AG09309 (cell line): Measurements from ENCODE around the gene SPNS2.

ENCODE experiments used
- DNase-seq: peaks from one replicate; pipeline ENCODE4 v3.0.0-alpha.2; 2010; ENCODE audit warnings: low read depth
- H3K4me3 ChIP-seq: 2 replicates; pipeline ENCODE4 v1.5.1; 2011; ENCODE audit warnings: mild to moderate bottlenecking, low read depth, low read length, moderate library complexity; ENCODE audit not compliant: control insufficient read depth
- TF ChIP-seq, protein P1 (sequence below): IDR thresholded peaks from 2 replicates; pipeline ENCODE4 v1.5.1; 2011; ENCODE audit warnings: mild to moderate bottlenecking, low read depth, low read length, inconsistent platforms; ENCODE audit not compliant: insufficient read depth, control insufficient read depth; ENCODE audit errors: missing control alignments

The SPNS2 gene, protein sequence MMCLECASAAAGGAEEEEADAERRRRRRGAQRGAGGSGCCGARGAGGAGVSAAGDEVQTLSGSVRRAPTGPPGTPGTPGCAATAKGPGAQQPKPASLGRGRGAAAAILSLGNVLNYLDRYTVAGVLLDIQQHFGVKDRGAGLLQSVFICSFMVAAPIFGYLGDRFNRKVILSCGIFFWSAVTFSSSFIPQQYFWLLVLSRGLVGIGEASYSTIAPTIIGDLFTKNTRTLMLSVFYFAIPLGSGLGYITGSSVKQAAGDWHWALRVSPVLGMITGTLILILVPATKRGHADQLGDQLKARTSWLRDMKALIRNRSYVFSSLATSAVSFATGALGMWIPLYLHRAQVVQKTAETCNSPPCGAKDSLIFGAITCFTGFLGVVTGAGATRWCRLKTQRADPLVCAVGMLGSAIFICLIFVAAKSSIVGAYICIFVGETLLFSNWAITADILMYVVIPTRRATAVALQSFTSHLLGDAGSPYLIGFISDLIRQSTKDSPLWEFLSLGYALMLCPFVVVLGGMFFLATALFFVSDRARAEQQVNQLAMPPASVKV

DNA sequence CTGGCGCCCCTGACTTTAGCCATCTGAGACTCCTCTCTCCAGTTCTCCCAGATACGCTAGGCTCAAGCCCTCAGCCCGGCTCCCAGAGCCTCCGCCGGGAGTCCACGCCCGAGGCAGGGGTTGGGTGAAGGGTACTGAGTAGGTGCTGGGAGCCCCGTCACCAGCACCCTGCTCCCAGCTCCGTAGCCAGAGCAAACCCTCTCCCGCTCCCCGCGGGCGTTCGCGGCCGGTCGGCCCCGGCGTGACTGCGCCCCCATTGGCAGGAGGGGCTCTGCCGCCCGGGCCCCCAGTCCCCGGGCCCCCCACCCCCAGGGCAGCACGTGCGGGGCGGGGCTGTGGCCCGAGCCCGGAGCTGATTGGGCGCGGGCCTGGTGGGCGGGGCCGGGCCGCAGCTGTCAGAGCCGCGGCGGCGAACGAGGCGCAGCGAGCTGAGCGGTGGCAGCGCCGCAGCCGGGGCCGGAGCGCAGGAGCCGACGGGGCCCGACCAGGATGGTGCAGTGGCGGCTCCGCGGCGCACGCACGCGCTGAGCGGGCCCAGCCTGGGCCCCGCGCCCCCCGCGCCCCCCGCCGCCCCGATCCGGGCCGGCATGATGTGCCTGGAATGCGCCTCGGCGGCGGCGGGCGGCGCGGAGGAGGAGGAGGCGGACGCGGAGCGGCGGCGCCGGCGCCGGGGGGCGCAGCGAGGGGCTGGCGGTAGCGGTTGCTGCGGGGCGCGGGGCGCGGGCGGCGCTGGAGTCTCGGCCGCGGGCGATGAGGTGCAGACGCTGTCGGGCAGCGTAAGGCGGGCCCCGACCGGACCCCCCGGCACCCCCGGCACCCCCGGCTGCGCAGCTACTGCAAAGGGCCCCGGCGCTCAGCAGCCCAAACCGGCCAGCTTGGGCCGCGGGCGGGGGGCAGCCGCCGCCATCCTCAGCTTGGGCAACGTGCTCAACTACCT, at the start of gene SPNS2:
Gene SPNS2, plus strand, starts transcription at position 421 of the 937 bp plus-strand sequence. Its CDS starts 167 bp downstream, at position 588.
- no peak within 1 kb of the TSS for H3K4me3 ChIP-seq
- no peak for DNase-seq
- TF ChIP-seq, protein P1, sequence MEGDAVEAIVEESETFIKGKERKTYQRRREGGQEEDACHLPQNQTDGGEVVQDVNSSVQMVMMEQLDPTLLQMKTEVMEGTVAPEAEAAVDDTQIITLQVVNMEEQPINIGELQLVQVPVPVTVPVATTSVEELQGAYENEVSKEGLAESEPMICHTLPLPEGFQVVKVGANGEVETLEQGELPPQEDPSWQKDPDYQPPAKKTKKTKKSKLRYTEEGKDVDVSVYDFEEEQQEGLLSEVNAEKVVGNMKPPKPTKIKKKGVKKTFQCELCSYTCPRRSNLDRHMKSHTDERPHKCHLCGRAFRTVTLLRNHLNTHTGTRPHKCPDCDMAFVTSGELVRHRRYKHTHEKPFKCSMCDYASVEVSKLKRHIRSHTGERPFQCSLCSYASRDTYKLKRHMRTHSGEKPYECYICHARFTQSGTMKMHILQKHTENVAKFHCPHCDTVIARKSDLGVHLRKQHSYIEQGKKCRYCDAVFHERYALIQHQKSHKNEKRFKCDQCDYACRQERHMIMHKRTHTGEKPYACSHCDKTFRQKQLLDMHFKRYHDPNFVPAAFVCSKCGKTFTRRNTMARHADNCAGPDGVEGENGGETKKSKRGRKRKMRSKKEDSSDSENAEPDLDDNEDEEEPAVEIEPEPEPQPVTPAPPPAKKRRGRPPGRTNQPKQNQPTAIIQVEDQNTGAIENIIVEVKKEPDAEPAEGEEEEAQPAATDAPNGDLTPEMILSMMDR = no peak

DNA sequence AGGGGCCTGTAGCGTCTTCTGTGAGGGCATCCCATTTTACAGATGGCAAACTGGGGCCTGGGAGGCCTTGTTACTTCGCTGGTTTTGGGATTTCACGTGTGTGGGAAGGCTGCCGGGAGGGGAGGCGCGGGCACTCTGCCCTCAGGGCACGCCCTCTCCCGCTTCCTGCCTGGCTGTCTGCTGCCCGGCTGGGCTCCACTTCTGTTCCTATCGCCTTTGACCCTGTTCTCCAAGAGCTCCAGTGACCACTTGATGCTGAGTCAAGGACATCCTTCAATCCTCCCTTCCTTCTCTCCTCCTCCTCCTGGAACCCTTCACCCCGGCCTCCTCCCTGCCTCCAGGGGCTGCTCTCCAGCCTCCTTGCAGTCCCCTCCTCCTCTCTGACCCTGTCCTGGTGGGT, 48.9 kb upstream of the SPNS2 start:
- TF ChIP-seq, protein P1 = no peak
- H3K4me3 ChIP-seq = no peak overlapping the region
- no peak for DNase-seq

DNA sequence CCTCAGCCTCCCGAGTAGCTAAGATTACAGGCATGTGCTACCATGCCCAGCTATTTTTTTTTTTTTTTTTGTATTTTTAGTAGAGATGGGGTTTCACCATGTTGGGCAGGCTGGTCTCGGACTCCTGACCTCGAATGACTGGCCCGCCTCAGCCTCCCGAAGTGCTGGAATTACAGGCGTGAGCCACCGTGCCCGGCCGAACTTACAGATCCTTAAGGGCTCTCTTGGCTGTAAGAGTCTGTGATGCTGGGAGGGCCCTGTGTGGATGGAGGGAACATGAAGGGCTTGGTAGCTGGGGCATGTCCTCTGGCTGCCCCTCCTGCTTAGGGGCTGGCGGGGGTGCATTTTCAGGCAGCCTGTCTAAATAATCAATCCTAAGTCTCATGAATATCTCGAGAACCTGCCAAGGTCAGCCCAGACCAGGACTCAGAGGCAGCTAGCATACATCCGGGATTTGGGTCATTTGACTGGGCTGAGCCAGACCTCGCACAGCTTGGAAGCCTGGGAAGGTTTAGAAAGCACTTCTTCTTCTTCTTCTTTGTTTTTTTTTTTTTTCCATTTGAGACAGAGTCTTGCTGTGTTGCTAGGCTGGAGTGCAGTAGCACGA, 47.9 kb upstream of the SPNS2 start:
- no peak for DNase-seq
- no peak overlapping the region for H3K4me3 ChIP-seq
- TF ChIP-seq, protein P1 = no peak

DNA sequence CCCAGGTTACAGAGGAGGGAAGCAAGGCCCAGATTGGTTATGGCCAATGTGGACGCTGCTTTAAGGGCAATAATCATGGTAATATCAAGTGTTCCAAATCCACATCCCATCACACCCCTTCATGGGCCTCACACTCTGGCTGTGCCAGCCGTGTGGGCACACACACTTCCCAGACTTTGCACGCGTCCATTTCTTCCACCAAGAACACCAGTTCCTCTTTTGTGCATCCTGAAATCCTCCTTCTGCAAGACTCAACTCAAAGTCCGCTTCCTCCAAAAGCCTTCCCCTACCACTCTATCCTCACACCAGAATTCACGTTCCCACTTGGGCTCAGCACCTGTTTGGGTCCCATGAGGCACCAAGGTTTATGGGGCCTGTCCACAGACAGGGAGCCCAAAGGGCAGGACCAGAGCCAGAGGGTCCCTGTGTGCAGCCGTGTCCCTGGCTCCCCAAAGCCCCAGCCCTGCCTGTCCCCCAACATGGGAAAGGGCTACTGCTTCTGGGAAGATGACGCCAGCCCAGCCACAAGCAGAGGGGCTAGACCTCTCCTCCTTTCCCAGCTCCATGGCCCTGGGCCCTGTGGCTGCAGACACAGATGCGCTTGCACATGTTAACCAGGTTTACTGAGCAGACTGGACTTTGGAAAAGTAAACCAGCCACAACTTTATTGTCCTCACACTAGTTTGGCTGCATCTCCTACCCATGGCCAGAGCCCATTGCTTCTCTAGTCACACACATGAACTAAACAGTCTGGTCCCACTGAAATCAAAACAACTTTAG, 44.7 kb upstream of the SPNS2 start:
- H3K4me3 ChIP-seq = no peak overlapping the region
- TF ChIP-seq, protein P1 = no peak
- DNase-seq = no peak

DNA sequence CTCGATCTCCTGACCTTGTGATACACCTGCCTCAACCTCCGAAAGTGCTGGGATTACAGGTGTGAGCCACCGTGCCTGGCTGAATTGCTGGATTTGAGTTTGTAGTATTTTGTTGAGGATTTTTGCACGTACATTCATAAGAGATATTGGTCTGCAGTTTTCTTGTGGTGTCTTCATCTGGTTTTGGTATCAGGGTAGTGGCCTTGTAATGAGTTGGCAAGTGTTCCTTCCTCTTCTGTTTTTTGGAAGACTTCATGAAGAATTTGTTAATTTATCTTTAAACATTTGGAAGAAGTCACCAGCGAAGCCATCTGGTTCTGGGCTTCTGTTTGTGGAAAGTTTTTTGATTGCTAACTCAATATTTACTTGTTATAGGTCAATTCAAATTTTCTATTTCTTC, 38.0 kb upstream of the SPNS2 start:
- DNase-seq = no peak
- no peak overlapping the region for H3K4me3 ChIP-seq
- TF ChIP-seq, protein P1 = no peak
